ENCODE data around the gene TPRG1L.
"Not testable (repeated sequence)": the region's sequence is repeated elsewhere in the genome, so short reads cannot be mapped to it uniquely, and the experiment has no call there.

The TPRG1L gene

DNA sequence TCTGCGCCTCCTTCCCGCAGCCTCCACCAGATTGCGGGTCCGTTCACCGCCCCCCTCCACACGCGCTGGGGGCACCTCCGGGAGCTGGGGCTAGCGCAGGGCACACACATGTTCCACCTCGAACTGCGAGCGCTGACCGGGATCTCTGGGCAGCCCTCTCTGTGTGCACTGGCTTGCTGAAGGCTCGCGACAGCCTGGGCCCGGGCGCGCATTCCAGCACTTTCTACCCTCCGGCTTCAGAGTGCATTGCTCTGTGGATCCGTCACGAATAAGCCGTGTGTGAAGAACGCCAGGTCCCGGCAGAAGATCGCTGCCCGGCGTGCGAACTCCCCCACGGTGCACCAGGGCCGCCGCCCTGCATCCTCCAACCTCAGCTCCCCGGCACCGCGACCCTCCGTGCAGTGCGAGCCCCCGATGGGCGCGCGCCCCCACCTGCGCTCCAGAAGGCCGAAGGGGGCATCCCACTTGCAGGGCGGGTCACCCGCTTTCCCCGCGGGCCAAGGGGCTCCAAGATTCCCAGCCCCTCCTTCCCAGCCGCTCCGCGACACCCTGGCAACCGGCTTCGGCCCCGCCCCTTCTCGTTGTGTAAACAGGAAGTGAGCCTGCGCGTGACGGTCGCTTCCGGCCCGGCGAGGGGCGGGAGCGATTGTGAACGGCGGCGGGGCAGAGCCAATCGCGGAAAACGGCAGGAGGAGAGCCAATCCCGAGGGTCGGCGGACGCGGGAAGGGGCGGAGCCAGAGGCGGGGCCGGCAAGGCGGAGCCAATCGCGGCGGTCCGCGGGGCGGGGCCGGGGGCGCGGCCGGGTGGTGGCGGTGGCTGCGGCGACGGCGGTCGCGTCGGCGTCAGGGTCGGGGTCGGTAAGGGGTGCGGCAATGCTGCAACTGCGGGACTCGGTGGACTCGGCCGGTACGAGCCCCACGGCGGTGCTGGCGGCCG is at the start of gene TPRG1L:
TPRG1L (plus strand) TSS at position 816 of the 937 bp plus-strand sequence; CDS start at position 874, 58 bp downstream.
- TF ChIP-seq, protein P1, sequence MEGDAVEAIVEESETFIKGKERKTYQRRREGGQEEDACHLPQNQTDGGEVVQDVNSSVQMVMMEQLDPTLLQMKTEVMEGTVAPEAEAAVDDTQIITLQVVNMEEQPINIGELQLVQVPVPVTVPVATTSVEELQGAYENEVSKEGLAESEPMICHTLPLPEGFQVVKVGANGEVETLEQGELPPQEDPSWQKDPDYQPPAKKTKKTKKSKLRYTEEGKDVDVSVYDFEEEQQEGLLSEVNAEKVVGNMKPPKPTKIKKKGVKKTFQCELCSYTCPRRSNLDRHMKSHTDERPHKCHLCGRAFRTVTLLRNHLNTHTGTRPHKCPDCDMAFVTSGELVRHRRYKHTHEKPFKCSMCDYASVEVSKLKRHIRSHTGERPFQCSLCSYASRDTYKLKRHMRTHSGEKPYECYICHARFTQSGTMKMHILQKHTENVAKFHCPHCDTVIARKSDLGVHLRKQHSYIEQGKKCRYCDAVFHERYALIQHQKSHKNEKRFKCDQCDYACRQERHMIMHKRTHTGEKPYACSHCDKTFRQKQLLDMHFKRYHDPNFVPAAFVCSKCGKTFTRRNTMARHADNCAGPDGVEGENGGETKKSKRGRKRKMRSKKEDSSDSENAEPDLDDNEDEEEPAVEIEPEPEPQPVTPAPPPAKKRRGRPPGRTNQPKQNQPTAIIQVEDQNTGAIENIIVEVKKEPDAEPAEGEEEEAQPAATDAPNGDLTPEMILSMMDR (IDR thresholded peaks at IDR 0.05; ENCODE audit: extremely low read depth, missing control alignments) = no peak
- peak; percentile 100 for DNase-seq (ENCODE audit: low spot score)

- not testable (repeated sequence) for DNase-seq (ENCODE audit: low spot score)
Measured at GRCh38 chr1:3575515-3575914, 49.3 kb upstream of the TPRG1L start.

- TF ChIP-seq, protein P1 (IDR thresholded peaks at IDR 0.05; ENCODE audit: extremely low read depth, missing control alignments) = no peak
- no peak for DNase-seq (ENCODE audit: low spot score)
Measured at GRCh38 chr1:3575993-3576392, 48.8 kb upstream of the TPRG1L start.

- TF ChIP-seq, protein P1 (IDR thresholded peaks at IDR 0.05; ENCODE audit: extremely low read depth, missing control alignments) = no peak
- DNase-seq (ENCODE audit: low spot score) = no peak
Measured at GRCh38 chr1:3577300-3577699, 47.5 kb upstream of the TPRG1L start.

DNA sequence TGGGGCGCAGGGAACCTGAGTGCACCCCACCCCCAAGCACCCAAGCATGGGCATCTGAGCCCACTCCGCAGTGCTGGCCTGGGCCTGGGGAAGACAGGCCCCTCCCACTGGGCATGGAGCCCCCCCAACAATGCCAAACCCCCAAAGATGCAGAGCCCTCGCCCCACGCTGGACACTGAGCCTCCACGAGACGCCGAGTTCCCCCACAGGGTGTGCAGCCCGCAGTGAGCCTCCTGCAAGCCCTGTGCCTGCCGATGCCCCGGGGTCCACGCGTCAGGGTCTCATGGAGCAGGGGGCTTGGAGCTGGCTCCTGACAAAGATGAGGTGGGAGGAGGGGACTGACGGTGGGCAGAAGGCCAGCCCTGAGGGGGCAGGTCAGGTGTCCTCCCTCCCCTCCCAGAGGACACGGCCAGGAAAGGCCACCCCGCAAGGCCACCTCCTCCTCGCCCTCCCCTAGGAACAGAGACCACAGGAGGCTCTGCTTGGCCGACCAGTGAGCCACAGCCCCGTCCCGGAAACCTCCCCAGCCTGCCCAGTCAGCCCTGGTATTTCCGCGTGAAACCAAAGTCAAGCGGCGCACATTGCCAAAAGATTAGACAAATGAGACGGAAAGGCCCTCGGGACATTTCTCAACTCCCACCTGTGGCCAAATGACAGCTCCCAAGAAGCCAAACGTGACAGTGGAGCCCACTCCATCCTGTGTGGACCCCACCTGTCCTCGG is 46.9 kb upstream of the TPRG1L start:
- no peak for DNase-seq (ENCODE audit: low spot score)
- TF ChIP-seq, protein P1 (IDR thresholded peaks at IDR 0.05; ENCODE audit: extremely low read depth, missing control alignments) = no peak

DNA sequence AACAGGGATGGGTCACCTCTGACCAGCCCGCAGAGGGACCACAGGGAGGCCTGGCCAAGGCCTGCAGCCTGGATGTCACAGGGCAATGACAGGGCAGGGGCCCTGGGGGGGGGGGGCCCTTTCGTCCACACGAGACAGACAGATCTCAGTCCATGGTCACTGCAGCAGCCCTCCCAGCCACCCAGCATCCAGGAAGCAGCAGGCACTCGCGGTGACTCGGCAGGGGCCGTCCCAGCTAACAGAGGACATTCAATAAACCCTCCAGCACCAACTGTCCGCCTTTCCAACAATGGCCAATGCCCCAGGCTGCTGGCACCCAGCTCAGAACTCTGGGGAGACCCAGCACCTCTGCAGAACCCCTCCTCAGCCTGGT is 46.4 kb upstream of the TPRG1L start:
- TF ChIP-seq, protein P1 (IDR thresholded peaks at IDR 0.05; ENCODE audit: extremely low read depth, missing control alignments) = no peak
- DNase-seq (ENCODE audit: low spot score) = no peak

DNA sequence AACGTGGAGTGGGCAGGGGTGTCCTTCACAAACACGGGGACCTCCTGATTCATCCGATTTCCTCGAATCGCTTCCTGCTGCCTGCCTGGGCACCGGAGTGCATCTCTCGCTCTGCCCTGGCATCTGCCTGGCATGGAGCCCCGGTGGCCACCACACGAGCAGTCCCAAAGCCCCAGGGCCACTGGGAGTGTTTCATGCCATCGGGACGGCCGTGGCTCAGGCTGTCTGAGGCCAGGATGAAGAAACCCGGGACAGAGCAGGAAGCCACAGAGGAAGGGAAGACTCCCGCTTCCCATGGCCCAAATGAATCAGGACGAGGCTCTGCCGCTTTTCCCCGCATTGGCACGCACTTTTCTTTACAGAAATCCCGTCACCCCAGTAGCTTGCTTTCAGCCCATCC is 45.9 kb upstream of the TPRG1L start:
- TF ChIP-seq, protein P1 (IDR thresholded peaks at IDR 0.05; ENCODE audit: extremely low read depth, missing control alignments) = no peak
- DNase-seq (ENCODE audit: low spot score) = no peak
